Panc1 (cell line): Measurements from ENCODE around the gene MEGF11. TPM values are rescaled to one million over a fixed set of nuclear protein-coding genes. Genes with fewer than 3 reads are reported as not detected.

Experiments used
- ATAC-seq: fragments of 200-7000 bp; cut with Tn5 transposase; 2 replicates; pipeline ENCODE4 v1.9.1; 2020; ENCODE audit warnings: mild to moderate bottlenecking, moderate library complexity
- BruUV-seq: library from RNA; stranded (reverse); fragments of 400-500 nt; replicated peaks from 2 replicates; lab custom pipeline; 2021; lab: Mats Ljungman, UMichigan
- CTCF ChIA-PET: fragments of 300-600 bp; sonication (Branson Sonifier 250); formaldehyde crosslinking; loops from one replicate; lab custom pipeline; 2022; ENCODE audit warnings: antibody characterized with exemption; lab: Charles Lee
- POLR2A ChIA-PET: fragments of 300-600 bp; sonication (Branson Sonifier 250); formaldehyde crosslinking; loops from one replicate; lab custom pipeline; 2022; ENCODE audit warnings: antibody characterized with exemption; lab: Charles Lee
- DNase-seq: peaks from one replicate; pipeline ENCODE4 v3.0.0-alpha.2; 2010; ENCODE audit warnings: low read depth, low spot score
- H3K27ac ChIP-seq: 2 replicates; pipeline ENCODE4 v1.5.1; 2011; ENCODE audit warnings: mild to moderate bottlenecking, low read length, inconsistent platforms
- H3K27me3 ChIP-seq: fragments of 200-500 bp; sonication (Bioruptor generic); 2 replicates; pipeline ENCODE4 v1.6.0; 2014; ENCODE audit warnings: low read length, inconsistent platforms; ENCODE audit not compliant: control insufficient read depth, insufficient read depth
- H3K36me3 ChIP-seq: fragments of 200-500 bp; sonication (Bioruptor generic); 2 replicates; pipeline ENCODE4 v1.5.1; 2014; ENCODE audit warnings: inconsistent platforms, mild to moderate bottlenecking, low read length, moderate library complexity; ENCODE audit not compliant: control insufficient read depth, insufficient read depth
- H3K4me1 ChIP-seq: 2 replicates; pipeline ENCODE4 v1.5.1; 2011; ENCODE audit warnings: inconsistent platforms, mild to moderate bottlenecking, low read length, moderate library complexity; ENCODE audit not compliant: control insufficient read depth, insufficient read depth
- H3K4me3 ChIP-seq, 2 experiments: 2 replicates each; pipeline ENCODE4 v1.5.1; 2011 to 2012; ENCODE audit warnings: low read depth in 2 of 2, low read length in 2 of 2, mild to moderate bottlenecking in 2 of 2, inconsistent platforms in 1 of 2, moderate library complexity in 1 of 2
- H3K9me3 ChIP-seq: fragments of 200-500 bp; sonication (Bioruptor generic); 2 replicates; pipeline ENCODE4 v1.5.1; 2014; ENCODE audit warnings: low read depth, mild to moderate bottlenecking, inconsistent platforms, low read length, moderate library complexity; ENCODE audit not compliant: control insufficient read depth, insufficient read depth
- POLR2AphosphoS5 ChIP-seq: IDR thresholded peaks from 2 replicates; pipeline ENCODE4 v1.6.1; 2012; ENCODE audit warnings: mild to moderate bottlenecking, low read depth, low read length, moderate library complexity
- SIN3A ChIP-seq: IDR thresholded peaks from 2 replicates; pipeline ENCODE4 v1.6.1; 2012; ENCODE audit warnings: low read depth, mild to moderate bottlenecking, low read length, moderate library complexity, borderline replicate concordance; ENCODE audit not compliant: insufficient read depth
- TCF7L2 ChIP-seq: IDR thresholded peaks from 2 replicates; pipeline ENCODE4 v1.6.1; 2011; ENCODE audit warnings: mild to moderate bottlenecking, low read depth, low read length, inconsistent platforms
- in situ Hi-C: cut with HindIII; loops from 2 replicates; pipeline ENCODE4 v1.10.0; 2016; ENCODE audit warnings: low sequenced_read_pairs, low pct_unique_long_range_greater_than_20kb
- intact Hi-C: fragments of 100-400 bp; cut with micrococcal nuclease; formaldehyde crosslinking; loops from one replicate; pipeline ENCODE4 v1.10.0; 2022; ENCODE audit not compliant: unreplicated experiment
- total RNA-seq: library from RNA; stranded (reverse); gene quantifications from one replicate; pipeline ENCODE4 v1.2.1, GENCODE V29; 2021; ENCODE audit not compliant: unreplicated experiment
- TF ChIP-seq, protein P1 (sequence below): fragments of 450-650 bp; IDR thresholded peaks from 2 replicates; pipeline ENCODE4 v1.5.1; 2017; ENCODE audit warnings: mild to moderate bottlenecking
- TF ChIP-seq, protein P2 (sequence below), 2 experiments: IDR thresholded peaks; 2 replicates each; pipeline ENCODE4 v1.6.1; 2011 to 2012; ENCODE audit warnings: low read depth in 2 of 2, control low read depth in 1 of 2, low read length in 1 of 2, mild to moderate bottlenecking in 1 of 2, moderate library complexity in 1 of 2; ENCODE audit not compliant: insufficient read depth in 1 of 2

Gene MEGF11
- total RNA-seq, 1 experiment from 2014 or later: 0.95 TPM

DNA sequence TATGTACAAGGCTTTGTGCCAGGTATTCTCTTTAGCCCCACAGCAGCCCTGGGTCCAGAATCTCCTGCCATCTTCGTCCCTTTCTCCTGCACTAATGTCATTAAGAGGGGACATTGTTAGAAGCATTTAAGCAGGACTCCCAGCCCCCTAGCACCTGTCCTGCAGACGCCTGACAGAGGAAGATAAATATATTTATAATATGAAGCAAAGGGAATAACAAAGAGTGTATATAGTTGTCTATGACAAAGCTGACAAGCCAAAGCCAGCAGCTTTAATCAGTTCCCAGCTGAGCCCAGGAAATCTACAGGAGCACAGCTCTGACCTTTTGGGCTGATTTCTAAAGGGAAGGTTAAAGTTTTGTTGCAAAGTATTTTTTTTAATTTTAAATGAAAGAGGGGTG lies 96.0 kb downstream of the MEGF11 start:
- TF ChIP-seq, protein P1, sequence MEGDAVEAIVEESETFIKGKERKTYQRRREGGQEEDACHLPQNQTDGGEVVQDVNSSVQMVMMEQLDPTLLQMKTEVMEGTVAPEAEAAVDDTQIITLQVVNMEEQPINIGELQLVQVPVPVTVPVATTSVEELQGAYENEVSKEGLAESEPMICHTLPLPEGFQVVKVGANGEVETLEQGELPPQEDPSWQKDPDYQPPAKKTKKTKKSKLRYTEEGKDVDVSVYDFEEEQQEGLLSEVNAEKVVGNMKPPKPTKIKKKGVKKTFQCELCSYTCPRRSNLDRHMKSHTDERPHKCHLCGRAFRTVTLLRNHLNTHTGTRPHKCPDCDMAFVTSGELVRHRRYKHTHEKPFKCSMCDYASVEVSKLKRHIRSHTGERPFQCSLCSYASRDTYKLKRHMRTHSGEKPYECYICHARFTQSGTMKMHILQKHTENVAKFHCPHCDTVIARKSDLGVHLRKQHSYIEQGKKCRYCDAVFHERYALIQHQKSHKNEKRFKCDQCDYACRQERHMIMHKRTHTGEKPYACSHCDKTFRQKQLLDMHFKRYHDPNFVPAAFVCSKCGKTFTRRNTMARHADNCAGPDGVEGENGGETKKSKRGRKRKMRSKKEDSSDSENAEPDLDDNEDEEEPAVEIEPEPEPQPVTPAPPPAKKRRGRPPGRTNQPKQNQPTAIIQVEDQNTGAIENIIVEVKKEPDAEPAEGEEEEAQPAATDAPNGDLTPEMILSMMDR: no peak
- TF ChIP-seq POLR2AphosphoS5 (no peak), TCF7L2 (no peak), SIN3A (no peak)
- TF ChIP-seq, protein P2, sequence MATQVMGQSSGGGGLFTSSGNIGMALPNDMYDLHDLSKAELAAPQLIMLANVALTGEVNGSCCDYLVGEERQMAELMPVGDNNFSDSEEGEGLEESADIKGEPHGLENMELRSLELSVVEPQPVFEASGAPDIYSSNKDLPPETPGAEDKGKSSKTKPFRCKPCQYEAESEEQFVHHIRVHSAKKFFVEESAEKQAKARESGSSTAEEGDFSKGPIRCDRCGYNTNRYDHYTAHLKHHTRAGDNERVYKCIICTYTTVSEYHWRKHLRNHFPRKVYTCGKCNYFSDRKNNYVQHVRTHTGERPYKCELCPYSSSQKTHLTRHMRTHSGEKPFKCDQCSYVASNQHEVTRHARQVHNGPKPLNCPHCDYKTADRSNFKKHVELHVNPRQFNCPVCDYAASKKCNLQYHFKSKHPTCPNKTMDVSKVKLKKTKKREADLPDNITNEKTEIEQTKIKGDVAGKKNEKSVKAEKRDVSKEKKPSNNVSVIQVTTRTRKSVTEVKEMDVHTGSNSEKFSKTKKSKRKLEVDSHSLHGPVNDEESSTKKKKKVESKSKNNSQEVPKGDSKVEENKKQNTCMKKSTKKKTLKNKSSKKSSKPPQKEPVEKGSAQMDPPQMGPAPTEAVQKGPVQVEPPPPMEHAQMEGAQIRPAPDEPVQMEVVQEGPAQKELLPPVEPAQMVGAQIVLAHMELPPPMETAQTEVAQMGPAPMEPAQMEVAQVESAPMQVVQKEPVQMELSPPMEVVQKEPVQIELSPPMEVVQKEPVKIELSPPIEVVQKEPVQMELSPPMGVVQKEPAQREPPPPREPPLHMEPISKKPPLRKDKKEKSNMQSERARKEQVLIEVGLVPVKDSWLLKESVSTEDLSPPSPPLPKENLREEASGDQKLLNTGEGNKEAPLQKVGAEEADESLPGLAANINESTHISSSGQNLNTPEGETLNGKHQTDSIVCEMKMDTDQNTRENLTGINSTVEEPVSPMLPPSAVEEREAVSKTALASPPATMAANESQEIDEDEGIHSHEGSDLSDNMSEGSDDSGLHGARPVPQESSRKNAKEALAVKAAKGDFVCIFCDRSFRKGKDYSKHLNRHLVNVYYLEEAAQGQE (IDR thresholded peaks at IDR 0.05; ENCODE audit: insufficient read depth in 1 of 2, low read depth in 2 of 2, low read length in 1 of 2): no peak
- intact Hi-C loops: no loop called here
- ChIA-PET CTCF (no interaction called here), POLR2A (no interaction called here)
- Histone ChIP-seq H3K9me3 (no peaks in the 10 kb centered on the region), H3K4me1 (no peaks in the 10 kb centered on the region), H3K36me3 (no peaks in the 10 kb centered on the region), H3K27me3 (peaks cover 8% of the 10 kb centered on the region; the same call in 1 of the 2 replicates), H3K4me3 (no peak overlapping the region), H3K27ac (no peak overlapping the region)
- DNase-seq (no peak), ATAC-seq (no peak)
- in situ Hi-C loops: no loop called here
- no TSS peak for BruUV-seq

DNA sequence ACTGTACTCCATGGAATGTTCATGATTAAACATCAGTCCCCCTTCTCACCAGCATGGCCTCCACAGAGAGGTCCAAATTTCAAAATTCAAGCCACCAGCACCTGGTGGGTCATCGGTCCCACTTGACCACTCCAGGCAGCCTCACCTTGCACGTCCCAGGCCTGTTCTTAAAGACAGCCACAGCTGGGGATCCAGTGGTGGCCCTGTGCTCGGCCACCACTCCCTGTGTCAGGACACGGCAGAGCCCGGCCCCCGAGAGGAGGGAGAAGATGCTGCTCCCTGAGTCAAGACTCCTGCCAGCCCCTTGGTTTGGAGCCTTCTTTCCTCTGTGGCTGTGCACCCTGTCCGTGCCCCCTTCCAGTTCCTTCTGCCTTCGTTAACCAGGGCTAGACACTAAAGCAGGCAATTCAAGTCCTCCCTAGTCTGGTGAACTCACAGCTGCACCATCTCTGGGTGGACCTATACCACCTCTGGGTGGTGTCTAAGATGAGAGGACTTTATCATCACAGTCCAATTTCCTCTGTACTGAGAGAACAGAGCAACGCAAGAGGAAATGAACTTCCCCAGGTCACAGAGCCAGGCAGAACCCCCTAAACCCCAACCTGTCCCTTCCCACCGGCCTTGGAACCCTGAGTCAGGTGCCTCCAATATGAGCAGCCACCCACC lies 97.1 kb downstream of the MEGF11 start:
- TF ChIP-seq, protein P2 (IDR thresholded peaks at IDR 0.05; ENCODE audit: insufficient read depth in 1 of 2, low read depth in 2 of 2, low read length in 1 of 2): no peak
- TF ChIP-seq TCF7L2 (no peak), POLR2AphosphoS5 (no peak), SIN3A (no peak)
- TF ChIP-seq, protein P1: no peak
- POLR2A ChIA-PET: no interaction called here
- CTCF ChIA-PET: interaction anchor here (0.6 kb wide), 1 partner anchor 334 kb away, joined by 5 read pairs; no protein-coding TSS in a partner anchor

More for the DNA sequence above, 97.1 kb downstream of the MEGF11 start:
- Histone ChIP-seq H3K27ac (no peak overlapping the region), H3K27me3 (peaks cover 8% of the 10 kb centered on the region; the same call in 1 of the 2 replicates), H3K9me3 (no peaks in the 10 kb centered on the region), H3K4me3 (no peak overlapping the region), H3K4me1 (no peaks in the 10 kb centered on the region), H3K36me3 (no peaks in the 10 kb centered on the region)
- ATAC-seq (no peak), DNase-seq (no peak)
- BruUV-seq: no TSS peak
- in situ Hi-C loops: no loop called here
- intact Hi-C loops: no loop called here
